Hypothalamus (tissue), 51 donors: ENCODE results near the gene ASB2.
A peak's percentile ranks its signal among the peaks of the same experiment; 100 is the strongest.

Source experiments
- DNase-seq, 51 donors: peaks; one replicate each; lab custom pipeline; 2025; lab: John Stamatoyannopoulos, UW

The ASB2 gene

GRCh38 chr14:93965287-93965821 lies 11.0 kb downstream of the ASB2 start:
- no peak for DNase-seq

- DNase-seq, result no peak
Measured at GRCh38 chr14:93964820-93965286, 11.5 kb downstream of the ASB2 start.

GRCh38 chr14:93964281-93964680 lies 12.1 kb downstream of the ASB2 start:
- no peak for DNase-seq

- no peak for DNase-seq
Measured at GRCh38 chr14:93963692-93964091, 12.7 kb downstream of the ASB2 start.

GRCh38 chr14:93962701-93963601 lies 13.4 kb downstream of the ASB2 start:
- DNase-seq, result peak in 6 of 51 donors; percentile 5 to 30 (median 16)

- no peak for DNase-seq
Measured at GRCh38 chr14:93961620-93962019, 14.8 kb downstream of the ASB2 start.

- DNase-seq, result no peak
Measured at GRCh38 chr14:93960774-93961438, 15.5 kb downstream of the ASB2 start.

GRCh38 chr14:93960108-93960475 lies 16.3 kb downstream of the ASB2 start:
- no peak for DNase-seq

- peak in 2 of 51 donors; percentile 38 to 39 for DNase-seq
Measured at GRCh38 chr14:93959239-93960107, 16.9 kb downstream of the ASB2 start.

GRCh38 chr14:93958567-93959238 lies 17.7 kb downstream of the ASB2 start:
- no peak for DNase-seq

GRCh38 chr14:93957751-93958566 lies 18.4 kb downstream of the ASB2 start:
- no peak for DNase-seq

GRCh38 chr14:93957333-93957710 lies 19.0 kb downstream of the ASB2 start:
- no peak for DNase-seq

- DNase-seq, result no peak
Measured at GRCh38 chr14:93956514-93957332, 19.6 kb downstream of the ASB2 start.

GRCh38 chr14:93955850-93956481 lies 20.4 kb downstream of the ASB2 start:
- no peak for DNase-seq

GRCh38 chr14:93954900-93955849 lies 21.2 kb downstream of the ASB2 start:
- peak in 3 of 51 donors; percentile 8 to 22 (median 17) for DNase-seq

- no peak for DNase-seq
Measured at GRCh38 chr14:93954516-93954830, 21.9 kb downstream of the ASB2 start.
